HepG2 (cell line): ENCODE measurements around the gene FBXO41. TPM values are rescaled to one million over a fixed set of nuclear protein-coding genes. Genes with fewer than 3 reads are reported as not detected.

Source experiments
- ATAC-seq: fragments of 200-7000 bp; cut with Tn5 transposase; 3 replicates; pipeline ENCODE4 v1.9.1; 2020; ENCODE audit warnings: mild to moderate bottlenecking, moderate library complexity
- BruUV-seq: library from RNA; stranded (reverse); fragments of 400-500 nt; replicated peaks from 2 replicates; lab custom pipeline; 2021; lab: Mats Ljungman, UMichigan
- CTCF ChIA-PET: fragments of 300-600 bp; formaldehyde crosslinking; extraction: SDS; loops from one replicate; lab custom pipeline; 2021; ENCODE audit warnings: low total read pairs, inconsistent platforms, low intra/inter-chr PET ratio; lab: Yijun Ruan, JAX
- POLR2A ChIA-PET: fragments of 350-600 bp; sonication (Branson Sonifier 250); formaldehyde crosslinking; loops from one replicate; lab custom pipeline; 2020; ENCODE audit warnings: antibody characterized with exemption, inconsistent platforms; lab: Yijun Ruan, JAX
- DNase-seq: peaks from one replicate; pipeline ENCODE4 v3.0.0-alpha.2; 2015; ENCODE audit warnings: low spot score
- FAIRE-seq: peaks from 3 replicates; lab custom pipeline; 2011; peaks lifted over from hg19 to GRCh38; lab: Jason Lieb, UNC
- H2AFZ ChIP-seq: one replicate; pipeline ENCODE4 v1.6.1; 2011; ENCODE audit warnings: low read length, inconsistent platforms
- H3K27ac ChIP-seq: fragments of 300-600 bp; 3 replicates; pipeline ENCODE4 v1.8.0; 2011; ENCODE audit warnings: mixed run types, mild to moderate bottlenecking, mixed read lengths, low read length, inconsistent platforms; ENCODE audit not compliant: insufficient read depth; ENCODE audit errors: extremely low read length
- H3K27me3 ChIP-seq, 2 experiments: fragments of 200-600 bp in 1 of 2; 2 replicates in 1 of 2; 3 replicates in 1 of 2; pipeline versions ENCODE4 v1.6.0 to v1.8.0; 2011; ENCODE audit warnings: low read length in 2 of 2, mild to moderate bottlenecking in 2 of 2, moderate library complexity in 2 of 2, inconsistent platforms in 1 of 2; ENCODE audit not compliant: insufficient read depth in 2 of 2, control insufficient read depth in 1 of 2
- H3K36me3 ChIP-seq, 2 experiments: fragments of 200-600 bp in 1 of 2; replicated peaks in 1 of 2; 2 replicates in 1 of 2; 3 replicates in 1 of 2; pipeline versions ENCODE4 v1.5.1 to v1.8.0; 2011; ENCODE audit warnings: low read length in 2 of 2, inconsistent platforms in 1 of 2; ENCODE audit not compliant: insufficient read depth in 2 of 2, control insufficient read depth in 1 of 2
- H3K4me1 ChIP-seq: 2 replicates; pipeline ENCODE4 v1.5.1; 2012; ENCODE audit warnings: low read length, inconsistent platforms; ENCODE audit not compliant: insufficient read depth
- H3K4me2 ChIP-seq: 2 replicates; pipeline ENCODE4 v1.6.0; 2011; ENCODE audit warnings: low read depth, low read length, inconsistent platforms
- H3K4me3 ChIP-seq, 3 experiments: fragments of 200-600 bp in 1 of 3; sonication (generic), shearing (Covaris generic) in 1 of 3; replicated peaks in 1 of 3; 2 replicates each; pipeline ENCODE4 v1.5.1; 2011 to 2016; ENCODE audit warnings: low read length in 3 of 3, inconsistent platforms in 2 of 3, low read depth in 2 of 3, mild to moderate bottlenecking in 2 of 3, control low read depth in 1 of 3, mixed read lengths in 1 of 3; ENCODE audit not compliant: insufficient read depth in 1 of 3
- H3K79me2 ChIP-seq: one replicate; pipeline ENCODE4 v1.6.1; 2011; ENCODE audit warnings: low read length, inconsistent platforms; ENCODE audit not compliant: insufficient read depth
- H3K9ac ChIP-seq: 2 replicates; pipeline ENCODE4 v1.6.0; 2011; ENCODE audit warnings: mild to moderate bottlenecking, low read depth, low read length, inconsistent platforms; ENCODE audit not compliant: insufficient read depth
- H3K9me3 ChIP-seq: 2 replicates; pipeline ENCODE4 v1.5.1; 2012; ENCODE audit warnings: mild to moderate bottlenecking, low read length
- H4K20me1 ChIP-seq: 2 replicates; pipeline ENCODE4 v1.6.0; 2011; ENCODE audit warnings: inconsistent platforms, mild to moderate bottlenecking, low read length, moderate library complexity; ENCODE audit not compliant: insufficient read depth
- AGO2 ChIP-seq: fragments of 200-400 bp; formaldehyde crosslinking; optimal IDR thresholded peaks from 2 replicates; pipeline ENCODE3; 2017; ENCODE audit warnings: mild to moderate bottlenecking, low read depth, low read length, moderate library complexity
- ETV6 ChIP-seq: sonication (generic); formaldehyde crosslinking; conservative IDR thresholded peaks from 2 replicates; pipeline ENCODE4 v1.4.0; 2020; ENCODE audit warnings: missing genetic modification reagents
- FLYWCH1 ChIP-seq: sonication (generic); formaldehyde crosslinking; IDR thresholded peaks from 2 replicates; pipeline ENCODE4 v1.8.1; 2023; ENCODE audit warnings: mild to moderate bottlenecking, missing genetic modification reagents
- HOXA3 ChIP-seq: sonication (generic); formaldehyde crosslinking; IDR thresholded peaks from 2 replicates; pipeline ENCODE4 v1.5.0; 2020; ENCODE audit warnings: missing genetic modification reagents
- LCORL ChIP-seq, 2 experiments: fragments of 450-650 bp in 1 of 2; sonication (generic) in 1 of 2; formaldehyde crosslinking in 1 of 2; IDR thresholded peaks; 2 replicates each; pipeline versions ENCODE4 v1.5.0 to v1.6.1; 2017 to 2020; ENCODE audit warnings: antibody characterized with exemption in 1 of 2, missing genetic modification reagents in 1 of 2
- MED1 ChIP-seq: sonication (generic); formaldehyde crosslinking; IDR thresholded peaks from 2 replicates; pipeline ENCODE4 v1.4.0; 2020; ENCODE audit warnings: missing genetic modification reagents
- MXI1 ChIP-seq: IDR thresholded peaks from 3 replicates; pipeline ENCODE4 v1.6.1; 2012; ENCODE audit warnings: low read depth, low read length, inconsistent platforms, borderline replicate concordance
- PITX1 ChIP-seq: sonication (generic); formaldehyde crosslinking; IDR thresholded peaks from 2 replicates; pipeline ENCODE4 v1.5.1; 2020; ENCODE audit warnings: mild to moderate bottlenecking, missing genetic modification reagents
- PRMT3 ChIP-seq: sonication (generic); formaldehyde crosslinking; IDR thresholded peaks from 2 replicates; pipeline ENCODE4 v1.8.1; 2022; ENCODE audit warnings: low read depth, mild to moderate bottlenecking, moderate library complexity, missing genetic modification reagents, borderline replicate concordance
- RBAK ChIP-seq: sonication (generic); formaldehyde crosslinking; IDR thresholded peaks from 2 replicates; pipeline ENCODE4 v1.5.1; 2020; ENCODE audit warnings: mild to moderate bottlenecking, missing genetic modification reagents
- RBM39 ChIP-seq: fragments of 200-400 bp; formaldehyde crosslinking; IDR thresholded peaks from one replicate; pipeline ENCODE4 v1.6.1; 2018; ENCODE audit warnings: antibody characterized with exemption, mild to moderate bottlenecking, low read depth, low read length; ENCODE audit not compliant: poor library complexity, severe bottlenecking
- SMYD3 ChIP-seq: sonication (generic); formaldehyde crosslinking; IDR thresholded peaks from 2 replicates; pipeline ENCODE4 v1.8.1; 2023; ENCODE audit warnings: mild to moderate bottlenecking, missing genetic modification reagents
- TBX2 ChIP-seq: sonication (generic); formaldehyde crosslinking; IDR thresholded peaks from 2 replicates; pipeline ENCODE4 v1.5.0; 2020; ENCODE audit warnings: missing genetic modification reagents, mild to moderate bottlenecking, borderline replicate concordance
- ZBTB38 ChIP-seq: sonication (generic); formaldehyde crosslinking; IDR thresholded peaks from 2 replicates; pipeline ENCODE4 v1.5.1; 2020; ENCODE audit warnings: mild to moderate bottlenecking, missing genetic modification reagents
- ZNF563 ChIP-seq: sonication (generic); formaldehyde crosslinking; IDR thresholded peaks from 2 replicates; pipeline ENCODE4 v1.8.0; 2022; ENCODE audit warnings: mild to moderate bottlenecking, moderate library complexity, missing genetic modification reagents
- ZNF883 ChIP-seq: sonication (generic); formaldehyde crosslinking; IDR thresholded peaks from 2 replicates; pipeline ENCODE4 v1.5.1; 2020; ENCODE audit warnings: mild to moderate bottlenecking, missing genetic modification reagents; ENCODE audit errors: not compliant biosample characterization
- WGBS: methylation state at CpG from one replicate; pipeline ENCODE4 v1.1.6; 2017; ENCODE audit warnings: low lambda C conversion rate; 5-methylcytosine and 5-hydroxymethylcytosine counted together
- in situ Hi-C: cut with HindIII; loops from 2 replicates; pipeline ENCODE4 v1.10.0; 2017; ENCODE audit warnings: low pct_unique_long_range_greater_than_20kb; ENCODE audit not compliant: extremely low pct_ligation_motif_present
- intact Hi-C: fragments of 100-400 bp; cut with micrococcal nuclease; formaldehyde crosslinking; loops from one replicate; pipeline ENCODE4 v1.10.0; 2022; ENCODE audit not compliant: unreplicated experiment
- polyA plus RNA-seq, 8 experiments: library from polyadenylated mRNA; depleted of rRNA in 3 of 8; stranded (reverse) in 7 of 8; unstranded in 1 of 8; fragments of >200 nt; fragmentation: Illumina TruSeq in 4 of 8; extraction: Trizol in 4 of 8; gene quantifications; 2 replicates each; pipeline versions ENCODE4 v1.2.1 to v1.2.3, GENCODE V29; 2011 to 2016; ENCODE audit warnings: low read depth in 4 of 8, missing spikeins in 1 of 8, mixed read lengths in 1 of 8; ENCODE audit not compliant: insufficient read depth in 1 of 8
- total RNA-seq, 5 experiments: library from RNA; depleted of rRNA; stranded (reverse); fragments of >200 nt; fragmentation: Illumina TruSeq; extraction: Trizol; gene quantifications; 2 replicates each; pipeline ENCODE4 v1.2.3, GENCODE V29; 2016; ENCODE audit warnings: low read depth in 1 of 5
- TF ChIP-seq, protein P1 (sequence below): sonication (generic); formaldehyde crosslinking; IDR thresholded peaks from 2 replicates; pipeline ENCODE4 v1.5.0; 2020; ENCODE audit warnings: mild to moderate bottlenecking, missing genetic modification reagents
- TF ChIP-seq, protein P2 (sequence below): IDR thresholded peaks from 2 replicates; pipeline ENCODE4 v1.6.1; 2018; ENCODE audit warnings: missing genetic modification reagents, mild to moderate bottlenecking, missing compliant biosample characterization

FBXO41 gene
- total and polyA plus RNA-seq, 2 of the 13 experiments (the other 11 are each of a cell fraction or from before 2014, with no cell fraction given): 4.2 to 10.3 TPM

GRCh38 chr2:73263540-73264331, 20.5 kb downstream of the FBXO41 start:
- H3K4me1 ChIP-seq: peaks cover 51% of the 10 kb centered on the region
- in situ Hi-C loops: no loop called here
- TF ChIP-seq ETV6 (no peak), MXI1 (no peak), SMYD3 (CRISPR knock-in tag) (no peak), PITX1 (0 out of 2 replicates have a peak, but pooled peaks have one; percentile 13), TBX2 (CRISPR knock-in tag) (no peak), ZNF563 (no peak), MED1 (CRISPR knock-in tag) (no peak), LCORL (IDR thresholded peaks at IDR 0.05) (no peak), LCORL (CRISPR knock-in tag; IDR thresholded peaks at IDR 0.05) (no peak), AGO2 (peak; percentile 13), FLYWCH1 (CRISPR knock-in tag) (no peak), RBAK (CRISPR knock-in tag) (no peak), ZNF883 (CRISPR knock-in tag) (peak; percentile 37), RBM39 (no peak), PRMT3 (no peak), ZBTB38 (CRISPR knock-in tag) (peak; percentile 45), HOXA3 (peak; percentile 20; the same call in 1 of the 2 replicates)
- TF ChIP-seq, protein P1, sequence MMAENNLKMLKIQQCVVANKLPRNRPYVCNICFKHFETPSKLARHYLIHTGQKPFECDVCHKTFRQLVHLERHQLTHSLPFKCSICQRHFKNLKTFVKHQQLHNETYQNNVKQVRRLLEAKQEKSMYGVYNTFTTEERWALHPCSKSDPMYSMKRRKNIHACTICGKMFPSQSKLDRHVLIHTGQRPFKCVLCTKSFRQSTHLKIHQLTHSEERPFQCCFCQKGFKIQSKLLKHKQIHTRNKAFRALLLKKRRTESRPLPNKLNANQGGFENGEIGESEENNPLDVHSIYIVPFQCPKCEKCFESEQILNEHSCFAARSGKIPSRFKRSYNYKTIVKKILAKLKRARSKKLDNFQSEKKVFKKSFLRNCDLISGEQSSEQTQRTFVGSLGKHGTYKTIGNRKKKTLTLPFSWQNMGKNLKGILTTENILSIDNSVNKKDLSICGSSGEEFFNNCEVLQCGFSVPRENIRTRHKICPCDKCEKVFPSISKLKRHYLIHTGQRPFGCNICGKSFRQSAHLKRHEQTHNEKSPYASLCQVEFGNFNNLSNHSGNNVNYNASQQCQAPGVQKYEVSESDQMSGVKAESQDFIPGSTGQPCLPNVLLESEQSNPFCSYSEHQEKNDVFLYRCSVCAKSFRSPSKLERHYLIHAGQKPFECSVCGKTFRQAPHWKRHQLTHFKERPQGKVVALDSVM (CRISPR knock-in tag): no peak
- TF ChIP-seq, protein P2, sequence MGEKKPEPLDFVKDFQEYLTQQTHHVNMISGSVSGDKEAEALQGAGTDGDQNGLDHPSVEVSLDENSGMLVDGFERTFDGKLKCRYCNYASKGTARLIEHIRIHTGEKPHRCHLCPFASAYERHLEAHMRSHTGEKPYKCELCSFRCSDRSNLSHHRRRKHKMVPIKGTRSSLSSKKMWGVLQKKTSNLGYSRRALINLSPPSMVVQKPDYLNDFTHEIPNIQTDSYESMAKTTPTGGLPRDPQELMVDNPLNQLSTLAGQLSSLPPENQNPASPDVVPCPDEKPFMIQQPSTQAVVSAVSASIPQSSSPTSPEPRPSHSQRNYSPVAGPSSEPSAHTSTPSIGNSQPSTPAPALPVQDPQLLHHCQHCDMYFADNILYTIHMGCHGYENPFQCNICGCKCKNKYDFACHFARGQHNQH (CRISPR knock-in tag): no peak

More at GRCh38 chr2:73263540-73264331, 20.5 kb downstream of the FBXO41 start:
- no peak for DNase-seq
- BruUV-seq: no TSS peak
- CTCF ChIA-PET: no interaction called here
- ATAC-seq: no peak
- H3K27ac ChIP-seq: peak overlapping the region; percentile 70
- H3K36me3 ChIP-seq: peaks cover 5 to 7% of the 10 kb centered on the region in 2 experiments; a peak in 4 of 5 replicates
- POLR2A ChIA-PET: interaction anchor here (1.7 kb wide), 1 partner anchor 13 kb away, joined by 5 read pairs; no protein-coding TSS in a partner anchor
- no peaks in the 10 kb centered on the region for H3K79me2 ChIP-seq
- 96% methylated on average over 16 of the region's 16 CpGs for WGBS
- no peaks in the 10 kb centered on the region for H3K9me3 ChIP-seq
- H3K4me2 ChIP-seq: no peak overlapping the region
- H4K20me1 ChIP-seq: no peaks in the 10 kb centered on the region
- no peaks in the 10 kb centered on the region for H3K27me3 ChIP-seq
- peak overlapping the region; percentile 38; the same call in 1 of the 2 replicates for H3K9ac ChIP-seq
- FAIRE-seq: no peak
- no peak overlapping the region for H2AFZ ChIP-seq
- H3K4me3 ChIP-seq: no peak overlapping the region
- intact Hi-C loops: loop anchor here (2.0 to 5.0 kb wide), 3 partner anchors 27 to 101 kb away; no protein-coding TSS in a partner anchor
